B cell (primary cell): ENCODE results near the gene RSPH9. TPM values are rescaled to one million over a fixed set of nuclear protein-coding genes. Genes with fewer than 3 reads are reported as not detected.

Source experiments
- ATAC-seq: fragments of 200-7000 bp; cut with Tn5 transposase; one replicate; pipeline ENCODE4 v1.10.0; 2021; ENCODE audit warnings: low read depth, mild to moderate bottlenecking, moderate number of reproducible peaks, moderate library complexity
- CTCF ChIA-PET: fragments of 350-600 bp; sonication (Branson Sonifier 250); formaldehyde crosslinking; loops from one replicate; lab custom pipeline; 2021; ENCODE audit warnings: antibody characterized with exemption, inconsistent platforms; lab: Charles Lee
- POLR2A ChIA-PET: fragments of 350-600 bp; sonication (Branson Sonifier 250); formaldehyde crosslinking; loops from one replicate; lab custom pipeline; 2021; ENCODE audit warnings: antibody characterized with exemption; lab: Charles Lee
- DNase-seq: peaks from one replicate; pipeline ENCODE4 v3.0.0; 2013
- H2AFZ ChIP-seq: 2 replicates; pipeline ENCODE4 v1.6.1; 2012; ENCODE audit warnings: mild to moderate bottlenecking, low read depth, low read length; ENCODE audit not compliant: insufficient read depth, poor library complexity, severe bottlenecking
- H3K27ac ChIP-seq, 2 donors: 1 replicate in 1 of 2; 2 replicates in 1 of 2; pipeline ENCODE4 v1.5.1; 2012 to 2013; ENCODE audit warnings: low read length in 2 of 2, mild to moderate bottlenecking in 2 of 2, moderate library complexity in 1 of 2
- H3K27me3 ChIP-seq, 4 experiments: fragments of 200-600 bp in 1 of 4; sonication (generic) in 1 of 4; replicated peaks in 1 of 4; 1 replicate in 2 of 4; 2 replicates in 2 of 4; pipeline versions ENCODE4 v1.6.1 to v1.7.0; 2013 to 2016; ENCODE audit warnings: low read length in 3 of 4, mild to moderate bottlenecking in 2 of 4, mixed read lengths in 1 of 4, moderate library complexity in 1 of 4; ENCODE audit not compliant: insufficient read depth in 4 of 4, control insufficient read depth in 3 of 4; ENCODE audit errors: control extremely low read depth in 1 of 4
- H3K36me3 ChIP-seq, 2 experiments: replicated peaks in 1 of 2; 1 replicate in 1 of 2; 2 replicates in 1 of 2; pipeline versions ENCODE4 v1.6.1 to v1.7.1; 2013; ENCODE audit warnings: low read length in 1 of 2; ENCODE audit not compliant: insufficient read depth in 2 of 2, control insufficient read depth in 1 of 2; ENCODE audit errors: control extremely low read depth in 1 of 2, extremely low read depth in 1 of 2
- H3K4me1 ChIP-seq, 2 donors: fragments of 200-600 bp in 1 of 2; sonication (generic) in 1 of 2; 1 replicate in 1 of 2; 2 replicates in 1 of 2; pipeline versions ENCODE4 v1.5.1 to v1.6.1; 2013 to 2017; ENCODE audit warnings: low read length in 2 of 2; ENCODE audit not compliant: control insufficient read depth in 2 of 2, insufficient read depth in 2 of 2
- H3K4me2 ChIP-seq: replicated peaks from 2 replicates; pipeline ENCODE3; 2012; ENCODE audit warnings: mild to moderate bottlenecking, low read depth, low read length; ENCODE audit not compliant: poor library complexity, severe bottlenecking
- H3K4me3 ChIP-seq, 5 experiments: fragments of 200-600 bp in 1 of 5; sonication (generic) in 1 of 5; 1 replicate in 3 of 5; 2 replicates in 2 of 5; pipeline versions ENCODE4 v1.5.1 to v1.7.0; 2011 to 2016; ENCODE audit warnings: low read length in 4 of 5, mild to moderate bottlenecking in 4 of 5, low read depth in 2 of 5, control low read depth in 1 of 5, moderate library complexity in 1 of 5; ENCODE audit not compliant: insufficient read depth in 1 of 5; ENCODE audit errors: control extremely low read depth in 1 of 5, extremely low read depth in 1 of 5
- H3K79me2 ChIP-seq: fragments of 200-600 bp; sonication (generic); one replicate; pipeline ENCODE4 v1.6.0; 2016; ENCODE audit warnings: low read length; ENCODE audit not compliant: control insufficient read depth, insufficient read depth
- H3K9ac ChIP-seq: fragments of 200-600 bp; sonication (generic); 2 replicates; pipeline ENCODE4 v1.6.1; 2017; ENCODE audit warnings: mild to moderate bottlenecking, low read length, moderate library complexity
- H3K9me3 ChIP-seq, 3 donors: one replicate each; pipeline versions ENCODE4 v1.6.1 to v1.7.1; 2013; ENCODE audit warnings: low read length in 2 of 3; ENCODE audit not compliant: control insufficient read depth in 2 of 3, insufficient read depth in 1 of 3; ENCODE audit errors: control extremely low read depth in 1 of 3
- H4K20me1 ChIP-seq: 2 replicates; pipeline ENCODE4 v1.6.0; 2012; ENCODE audit warnings: mild to moderate bottlenecking, low read length; ENCODE audit not compliant: insufficient read depth, control insufficient read depth, poor library complexity, severe bottlenecking
- H3K27ac Mint-ChIP-seq: one replicate; pipeline ENCODE4 v1.8.0; 2021; ENCODE audit warnings: mixed read lengths
- H3K27me3 Mint-ChIP-seq: one replicate; pipeline ENCODE4 v1.8.0; 2021; ENCODE audit warnings: mixed read lengths
- H3K4me1 Mint-ChIP-seq: one replicate; pipeline ENCODE4 v1.8.0; 2021; ENCODE audit warnings: mixed read lengths
- H3K4me3 Mint-ChIP-seq: one replicate; pipeline ENCODE4 v1.8.0; 2021; ENCODE audit warnings: mixed read lengths
- H3K9me3 Mint-ChIP-seq: one replicate; pipeline ENCODE4 v1.8.0; 2022; ENCODE audit warnings: mixed read lengths; ENCODE audit not compliant: insufficient read depth
- EZH2 ChIP-seq: IDR thresholded peaks from 2 replicates; pipeline ENCODE4 v1.6.1; 2012; ENCODE audit warnings: borderline replicate concordance, low read depth, mild to moderate bottlenecking, moderate library complexity, low read length; ENCODE audit not compliant: insufficient read depth, poor library complexity, severe bottlenecking
- WGBS: methylation state at CpG from one replicate; pipeline ENCODE4 v1.1.5; 2013; ENCODE audit warnings: missing lambda C conversion rate; ENCODE audit not compliant: insufficient coverage; 5-methylcytosine and 5-hydroxymethylcytosine counted together
- intact Hi-C: fragments of 100-400 bp; cut with micrococcal nuclease; formaldehyde crosslinking; loops from one replicate; pipeline ENCODE4 v1.10.0; 2022
- polyA plus RNA-seq: library from polyadenylated mRNA; depleted of rRNA; stranded (reverse); fragments of >200 nt; gene quantifications from 2 replicates; pipeline ENCODE4 v1.2.3, GENCODE V29; 2012
- total RNA-seq, 2 donors: library from RNA; stranded (reverse); fragments of 120-200 nt in 1 of 2; gene quantifications; 1 replicate in 1 of 2; 2 replicates in 1 of 2; pipeline versions ENCODE4 v1.2.3 to v1.2.4, GENCODE V29; 2013 to 2022
- TF ChIP-seq, protein P1 (sequence below): fragments of 200-600 bp; IDR thresholded peaks from one replicate; pipeline ENCODE4 v1.8.0; 2022; ENCODE audit warnings: antibody characterized with exemption, mild to moderate bottlenecking

Gene RSPH9
- total and polyA plus RNA-seq, 2 donors (not counting 1 experiment from before 2014, with no cell fraction given) = 0.04 TPM; not detected in 1

- H3K27ac Mint-ChIP-seq = no peak overlapping the region
- Histone ChIP-seq H3K4me1 (no peaks in the 10 kb centered on the region), H3K36me3 (peaks cover 15 to 43% of the 10 kb centered on the region in 2 experiments), H3K9ac (no peak overlapping the region), H3K9me3 (no peaks in the 10 kb centered on the region), H4K20me1 (no peaks in the 10 kb centered on the region), H3K4me2 (no peak overlapping the region), H3K27ac (no peak overlapping the region), H2AFZ (no peak overlapping the region), H3K4me3 (no peak overlapping the region), H3K27me3 (no peaks in the 10 kb centered on the region), H3K79me2 (peaks cover 4% of the 10 kb centered on the region)
- TF ChIP-seq, protein P1, sequence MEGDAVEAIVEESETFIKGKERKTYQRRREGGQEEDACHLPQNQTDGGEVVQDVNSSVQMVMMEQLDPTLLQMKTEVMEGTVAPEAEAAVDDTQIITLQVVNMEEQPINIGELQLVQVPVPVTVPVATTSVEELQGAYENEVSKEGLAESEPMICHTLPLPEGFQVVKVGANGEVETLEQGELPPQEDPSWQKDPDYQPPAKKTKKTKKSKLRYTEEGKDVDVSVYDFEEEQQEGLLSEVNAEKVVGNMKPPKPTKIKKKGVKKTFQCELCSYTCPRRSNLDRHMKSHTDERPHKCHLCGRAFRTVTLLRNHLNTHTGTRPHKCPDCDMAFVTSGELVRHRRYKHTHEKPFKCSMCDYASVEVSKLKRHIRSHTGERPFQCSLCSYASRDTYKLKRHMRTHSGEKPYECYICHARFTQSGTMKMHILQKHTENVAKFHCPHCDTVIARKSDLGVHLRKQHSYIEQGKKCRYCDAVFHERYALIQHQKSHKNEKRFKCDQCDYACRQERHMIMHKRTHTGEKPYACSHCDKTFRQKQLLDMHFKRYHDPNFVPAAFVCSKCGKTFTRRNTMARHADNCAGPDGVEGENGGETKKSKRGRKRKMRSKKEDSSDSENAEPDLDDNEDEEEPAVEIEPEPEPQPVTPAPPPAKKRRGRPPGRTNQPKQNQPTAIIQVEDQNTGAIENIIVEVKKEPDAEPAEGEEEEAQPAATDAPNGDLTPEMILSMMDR = no peak
- TF ChIP-seq EZH2 = no peak
- WGBS = 95% methylated on average over 2 of the region's 3 CpGs
- no peaks in the 10 kb centered on the region for H3K27me3 Mint-ChIP-seq
- intact Hi-C loops = no loop called here
- H3K4me3 Mint-ChIP-seq = no peak overlapping the region
- ChIA-PET POLR2A (no interaction called here), CTCF (interaction anchor here (1.0 kb wide), 1 partner anchor 31 kb away, joined by 4 read pairs; no protein-coding TSS in a partner anchor)
- DNase-seq (no peak), ATAC-seq (no peak)
- H3K4me1 Mint-ChIP-seq = peaks cover 2% of the 10 kb centered on the region
- H3K9me3 Mint-ChIP-seq = no peaks in the 10 kb centered on the region
Measured at GRCh38 chr6:43614396-43614730, 30.5 kb upstream of the RSPH9 start.

GRCh38 chr6:43616725-43617472, 27.9 kb upstream of the RSPH9 start:
- ATAC-seq (no peak), DNase-seq (no peak)
- no peaks in the 10 kb centered on the region for H3K9me3 Mint-ChIP-seq
- 97% methylated on average over 4 of the region's 9 CpGs for WGBS
- H3K4me1 ChIP-seq = peaks cover 3 to 4% of the 10 kb centered on the region in 2 donors
- H3K4me3 Mint-ChIP-seq = no peak overlapping the region
- TF ChIP-seq, protein P1 = no peak
- TF ChIP-seq EZH2 = no peak
- H3K27ac Mint-ChIP-seq = no peak overlapping the region
- POLR2A ChIA-PET = no interaction called here
- H3K4me3 ChIP-seq = no peak overlapping the region
- no peaks in the 10 kb centered on the region for H3K27me3 Mint-ChIP-seq
- H3K79me2 ChIP-seq = no peaks in the 10 kb centered on the region
- intact Hi-C loops = no loop called here
- no peak overlapping the region for H3K9ac ChIP-seq
- no peaks in the 10 kb centered on the region for H3K27me3 ChIP-seq
- CTCF ChIA-PET = interaction anchor here (0.7 kb wide), 1 partner anchor 724 kb away, joined by 3 read pairs; no protein-coding TSS in a partner anchor
- no peaks in the 10 kb centered on the region for H4K20me1 ChIP-seq
- H3K9me3 ChIP-seq = no peaks in the 10 kb centered on the region
- no peak overlapping the region for H3K4me2 ChIP-seq
- no peak overlapping the region for H3K27ac ChIP-seq
- H2AFZ ChIP-seq = no peak overlapping the region
- peaks cover 6% of the 10 kb centered on the region for H3K4me1 Mint-ChIP-seq
- peaks cover 6 to 42% of the 10 kb centered on the region in 2 experiments for H3K36me3 ChIP-seq
